ENCODE data around the gene CYBC1.

Gene CYBC1

DNA sequence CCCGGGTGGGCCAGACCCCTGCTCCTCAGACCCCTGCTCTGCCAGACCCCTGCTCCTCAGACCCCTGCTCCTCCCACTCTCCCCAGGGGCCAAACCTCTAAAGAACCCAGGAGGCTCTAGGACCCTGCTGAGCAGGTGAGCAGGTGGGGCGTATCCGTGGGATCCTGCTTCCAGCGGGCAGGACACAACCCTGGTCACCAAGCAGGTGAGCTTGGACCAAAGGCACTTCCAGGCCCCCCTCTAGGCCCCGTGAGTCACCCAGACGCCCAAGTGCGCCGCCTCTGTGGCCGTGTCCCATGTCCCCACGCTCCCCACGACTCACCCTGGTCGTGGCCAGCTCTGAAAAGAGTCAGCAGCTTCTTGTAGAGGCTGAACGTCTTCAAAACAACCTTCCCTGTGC, 5.0 kb downstream of the CYBC1 start:
- Histone ChIP-seq H4K20me1 (ENCODE audit: insufficient read depth, low read length, poor library complexity, severe bottlenecking) (peaks cover 29% of the 10 kb centered on the region), H3F3A (ENCODE audit: low read depth) (peaks cover 11% of the 10 kb centered on the region), H2AFZ (ENCODE audit: low read length) (no peak overlapping the region), H3K4me1 (ENCODE audit: insufficient read depth, low read length, poor library complexity, severe bottlenecking) (peaks cover 20% of the 10 kb centered on the region), H3K4me3 (ENCODE audit: low read length, poor library complexity, severe bottlenecking) (no peak overlapping the region), H3K4me2 (ENCODE audit: low read depth, low read length, poor library complexity, severe bottlenecking) (peak overlapping the region; percentile 26), H3K9ac (ENCODE audit: low read depth, low read length, poor library complexity, severe bottlenecking) (no peak overlapping the region), H3K36me3 (ENCODE audit: insufficient read depth, low read length) (peaks cover 23% of the 10 kb centered on the region; the same call in 1 of the 2 replicates), H3K9me3 (ENCODE audit: insufficient read depth, low read depth, low read length) (no peaks in the 10 kb centered on the region), H3K79me2 (ENCODE audit: insufficient read depth, low read length) (peaks cover 56% of the 10 kb centered on the region), H3K9me2 (replicated peaks; ENCODE audit: low read depth, low read length) (no peaks in the 10 kb centered on the region), H3K27me3 (ENCODE audit: insufficient read depth, low read length, poor library complexity, severe bottlenecking) (no peaks in the 10 kb centered on the region)
- TF ChIP-seq CTCF (conservative IDR thresholded peaks at IDR 0.05; ENCODE audit: low read length) (no peak), EZH2phosphoT487 (IDR thresholded peaks at IDR 0.05; ENCODE audit: borderline replicate concordance) (no peak)

DNA sequence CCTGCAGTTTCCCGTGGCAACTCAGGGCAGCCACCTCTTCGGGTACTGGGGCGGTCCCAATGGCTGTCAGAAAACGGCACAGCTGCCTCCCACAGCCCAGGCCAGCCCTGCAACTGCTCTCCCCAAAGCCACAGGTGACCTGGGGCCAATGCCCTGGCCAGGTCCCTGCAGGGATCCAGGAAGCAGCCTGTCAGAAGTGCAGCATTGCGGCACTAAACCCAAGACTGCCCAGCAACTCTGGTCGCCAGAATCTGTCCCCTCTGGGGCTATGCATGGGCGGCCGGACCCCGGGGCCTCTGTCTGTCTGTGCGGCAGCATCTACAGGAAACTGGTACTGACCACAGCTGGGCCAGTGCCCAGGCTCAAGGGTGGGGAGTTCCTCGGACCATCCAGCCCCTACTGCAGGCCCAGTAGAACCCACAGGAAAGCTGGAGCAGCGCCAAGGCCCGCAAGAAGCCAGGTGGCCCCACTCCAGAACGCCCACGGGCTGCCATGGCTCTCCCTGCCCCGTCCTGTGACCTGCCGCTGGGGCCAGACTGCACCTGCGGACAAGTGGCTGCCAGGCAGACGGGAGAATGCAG, 5.5 kb downstream of the CYBC1 start:
- H2AFZ ChIP-seq (ENCODE audit: low read length), result no peak overlapping the region
- H3K4me2 ChIP-seq (ENCODE audit: low read depth, low read length, poor library complexity, severe bottlenecking), result peak overlapping the region; percentile 26
- peaks cover 51% of the 10 kb centered on the region for H3K79me2 ChIP-seq (ENCODE audit: insufficient read depth, low read length)
- peaks cover 20% of the 10 kb centered on the region for H3K4me1 ChIP-seq (ENCODE audit: insufficient read depth, low read length, poor library complexity, severe bottlenecking)
- TF ChIP-seq CTCF (conservative IDR thresholded peaks at IDR 0.05; ENCODE audit: low read length), result no peak
- no peak for TF ChIP-seq EZH2phosphoT487 (IDR thresholded peaks at IDR 0.05; ENCODE audit: borderline replicate concordance)
- H3K9me2 ChIP-seq (replicated peaks; ENCODE audit: low read depth, low read length), result no peaks in the 10 kb centered on the region
- peaks cover 23% of the 10 kb centered on the region; the same call in 1 of the 2 replicates for H3K36me3 ChIP-seq (ENCODE audit: insufficient read depth, low read length)
- H3K27me3 ChIP-seq (ENCODE audit: insufficient read depth, low read length, poor library complexity, severe bottlenecking), result no peaks in the 10 kb centered on the region
- peaks cover 11% of the 10 kb centered on the region for H3F3A ChIP-seq (ENCODE audit: low read depth)
- H4K20me1 ChIP-seq (ENCODE audit: insufficient read depth, low read length, poor library complexity, severe bottlenecking), result peaks cover 29% of the 10 kb centered on the region
- no peaks in the 10 kb centered on the region for H3K9me3 ChIP-seq (ENCODE audit: insufficient read depth, low read depth, low read length)
- no peak overlapping the region for H3K9ac ChIP-seq (ENCODE audit: low read depth, low read length, poor library complexity, severe bottlenecking)
- no peak overlapping the region for H3K4me3 ChIP-seq (ENCODE audit: low read length, poor library complexity, severe bottlenecking)

- no peaks in the 10 kb centered on the region for H3K9me2 ChIP-seq (replicated peaks; ENCODE audit: low read depth, low read length)
- peaks cover 45% of the 10 kb centered on the region for H3K79me2 ChIP-seq (ENCODE audit: insufficient read depth, low read length)
- no peak overlapping the region for H3K9ac ChIP-seq (ENCODE audit: low read depth, low read length, poor library complexity, severe bottlenecking)
- H3F3A ChIP-seq (ENCODE audit: low read depth), result peaks cover 5% of the 10 kb centered on the region
- H2AFZ ChIP-seq (ENCODE audit: low read length), result no peak overlapping the region
- H3K9me3 ChIP-seq (ENCODE audit: insufficient read depth, low read depth, low read length), result no peaks in the 10 kb centered on the region
- TF ChIP-seq CTCF (conservative IDR thresholded peaks at IDR 0.05; ENCODE audit: low read length), result no peak
- TF ChIP-seq EZH2phosphoT487 (IDR thresholded peaks at IDR 0.05; ENCODE audit: borderline replicate concordance), result no peak
- H3K4me3 ChIP-seq (ENCODE audit: low read length, poor library complexity, severe bottlenecking), result no peak overlapping the region
- H3K4me1 ChIP-seq (ENCODE audit: insufficient read depth, low read length, poor library complexity, severe bottlenecking), result peaks cover 15% of the 10 kb centered on the region
- no peak overlapping the region for H3K4me2 ChIP-seq (ENCODE audit: low read depth, low read length, poor library complexity, severe bottlenecking)
- H3K27me3 ChIP-seq (ENCODE audit: insufficient read depth, low read length, poor library complexity, severe bottlenecking), result no peaks in the 10 kb centered on the region
- H3K36me3 ChIP-seq (ENCODE audit: insufficient read depth, low read length), result peaks cover 23% of the 10 kb centered on the region; the same call in 1 of the 2 replicates
- peaks cover 29% of the 10 kb centered on the region for H4K20me1 ChIP-seq (ENCODE audit: insufficient read depth, low read length, poor library complexity, severe bottlenecking)
Observed at GRCh38 chr17:82444284-82444893, 6.2 kb downstream of the CYBC1 start.
